HUES48 (cell line): Measurements from ENCODE around the gene KRTAP5-4.
"Not testable (repeated sequence)": the region's sequence is repeated elsewhere in the genome, so short reads cannot be mapped to it uniquely, and the experiment has no call there.

Source experiments
- H3K27ac ChIP-seq: one replicate; pipeline ENCODE4 v1.7.0; 2013; ENCODE audit warnings: low read depth, low read length, inconsistent platforms
- H3K27me3 ChIP-seq: 2 replicates; pipeline ENCODE4 v1.6.1; 2013; ENCODE audit warnings: mild to moderate bottlenecking, low read length; ENCODE audit not compliant: control insufficient read depth, insufficient read depth
- H3K36me3 ChIP-seq: 2 replicates; pipeline ENCODE4 v1.6.1; 2013; ENCODE audit warnings: low read length; ENCODE audit not compliant: control insufficient read depth, insufficient read depth
- H3K4me1 ChIP-seq: 2 replicates; pipeline ENCODE4 v1.6.1; 2013; ENCODE audit warnings: mild to moderate bottlenecking, low read length; ENCODE audit not compliant: control insufficient read depth, insufficient read depth
- H3K4me3 ChIP-seq: 2 replicates; pipeline ENCODE4 v1.5.1; 2013; ENCODE audit warnings: mild to moderate bottlenecking, low read depth, low read length
- H3K9ac ChIP-seq: 2 replicates; pipeline ENCODE4 v1.6.1; 2013; ENCODE audit warnings: mild to moderate bottlenecking, low read depth, low read length, moderate library complexity
- H3K9me3 ChIP-seq: 2 replicates; pipeline ENCODE4 v1.6.1; 2013; ENCODE audit warnings: low read length; ENCODE audit not compliant: control insufficient read depth, insufficient read depth

The KRTAP5-4 gene

DNA sequence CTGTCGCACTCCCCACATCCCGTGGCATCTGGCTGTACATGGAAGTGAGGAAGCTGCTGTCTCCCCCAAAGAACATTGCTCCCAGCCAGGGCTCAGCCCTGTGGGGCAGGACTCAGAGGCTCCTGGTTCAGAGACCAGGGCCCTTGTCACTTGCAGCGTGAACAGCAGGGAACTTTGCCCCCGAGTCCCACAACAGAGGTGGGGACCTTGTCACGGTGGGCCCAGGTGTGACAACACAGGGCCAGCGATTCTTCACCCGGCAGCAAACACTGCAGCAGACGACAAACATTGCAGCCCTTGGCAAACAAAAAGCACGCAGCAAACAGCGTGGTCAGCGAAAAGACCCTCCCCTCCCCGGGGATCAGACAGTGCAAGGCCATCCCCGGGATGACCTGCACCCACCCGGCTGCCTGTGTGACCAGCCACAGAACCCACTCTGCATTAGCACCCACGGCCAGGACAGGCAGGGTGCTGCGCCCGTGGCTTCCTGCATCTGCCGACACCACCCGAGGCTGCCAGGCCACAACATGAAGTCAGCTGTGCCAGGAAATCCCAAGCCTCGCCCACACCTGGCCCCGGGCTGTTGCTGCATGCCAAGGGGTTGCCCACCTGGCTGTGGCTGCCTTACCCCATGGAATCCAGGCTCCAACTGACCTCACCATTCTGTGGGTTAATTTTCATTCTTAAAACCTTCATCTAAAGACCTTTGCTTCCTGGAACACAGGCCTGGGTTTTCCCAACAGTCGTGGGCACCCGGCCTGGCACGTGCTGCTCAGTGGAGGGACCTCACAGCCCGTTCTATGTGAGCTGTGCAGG, 39.7 kb upstream of the KRTAP5-4 start:
- not testable (repeated sequence) for H3K9ac ChIP-seq, H3K4me1 ChIP-seq, H3K4me3 ChIP-seq, H3K36me3 ChIP-seq, H3K27me3 ChIP-seq, H3K27ac ChIP-seq, H3K9me3 ChIP-seq

- Histone ChIP-seq H3K9ac (no peak overlapping the region), H3K36me3 (no peaks in the 10 kb centered on the region), H3K27ac (no peak overlapping the region), H3K27me3 (no peaks in the 10 kb centered on the region), H3K9me3 (no peaks in the 10 kb centered on the region), H3K4me1 (no peaks in the 10 kb centered on the region), H3K4me3 (no peak overlapping the region)
Observed at GRCh38 chr11:1660111-1660867, 38.4 kb upstream of the KRTAP5-4 start.

- Histone ChIP-seq H3K27ac (no peak overlapping the region), H3K9me3 (no peaks in the 10 kb centered on the region), H3K36me3 (no peaks in the 10 kb centered on the region), H3K27me3 (no peaks in the 10 kb centered on the region), H3K4me3 (no peak overlapping the region), H3K9ac (no peak overlapping the region), H3K4me1 (no peaks in the 10 kb centered on the region)
Observed at GRCh38 chr11:1659506-1659905, 37.6 kb upstream of the KRTAP5-4 start.

DNA sequence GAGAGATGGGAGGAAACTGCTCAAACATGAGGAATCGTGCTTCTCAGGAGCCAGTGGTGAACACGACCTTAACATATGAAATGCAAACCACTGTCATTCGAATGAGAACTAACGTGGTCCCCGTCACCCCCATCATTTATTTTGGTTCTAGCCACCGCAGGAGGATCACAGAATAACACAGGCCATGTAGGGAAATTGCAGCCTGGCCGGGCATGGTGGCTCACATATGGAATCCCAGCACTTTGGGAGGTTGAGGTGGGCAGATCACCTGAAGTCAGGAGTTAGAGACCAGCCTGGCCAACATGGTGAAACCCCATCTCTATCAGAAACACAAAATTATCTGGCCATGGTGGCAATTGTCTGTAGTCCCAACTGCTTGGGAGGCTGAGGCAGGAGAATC, 34.7 kb upstream of the KRTAP5-4 start:
- no peaks in the 10 kb centered on the region for H3K27me3 ChIP-seq
- H3K9me3 ChIP-seq, result no peaks in the 10 kb centered on the region
- H3K4me3 ChIP-seq, result no peak overlapping the region
- H3K9ac ChIP-seq, result no peak overlapping the region
- no peaks in the 10 kb centered on the region for H3K36me3 ChIP-seq
- no peaks in the 10 kb centered on the region; the same call in 1 of the 2 replicates for H3K4me1 ChIP-seq
- H3K27ac ChIP-seq, result no peak overlapping the region

DNA sequence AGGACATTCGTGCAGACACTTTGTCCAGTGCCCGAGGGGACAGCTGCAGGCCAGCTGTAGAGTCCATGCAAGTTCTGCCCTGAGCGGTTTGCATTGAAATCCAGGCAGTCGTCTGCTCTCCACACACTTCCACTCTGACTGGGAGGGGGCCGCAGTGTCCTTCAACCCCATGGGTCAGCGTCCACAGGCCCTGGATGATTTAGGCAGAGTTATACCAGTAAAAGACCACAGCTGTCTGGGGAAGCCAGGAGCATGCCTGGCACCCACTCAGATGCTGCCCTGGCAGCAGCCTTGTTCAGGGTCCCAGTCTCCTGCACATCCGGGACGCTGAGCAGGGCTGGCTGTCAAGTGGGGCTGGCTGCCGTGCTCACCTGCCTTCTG, 34.1 kb upstream of the KRTAP5-4 start:
- Histone ChIP-seq H3K9me3 (no peaks in the 10 kb centered on the region), H3K4me3 (no peak overlapping the region), H3K27ac (no peak overlapping the region), H3K36me3 (no peaks in the 10 kb centered on the region), H3K9ac (no peak overlapping the region), H3K27me3 (no peaks in the 10 kb centered on the region), H3K4me1 (no peaks in the 10 kb centered on the region; the same call in 1 of the 2 replicates)

GRCh38 chr11:1655168-1656060, 33.5 kb upstream of the KRTAP5-4 start:
- Histone ChIP-seq H3K9me3 (no peaks in the 10 kb centered on the region), H3K9ac (no peak overlapping the region), H3K4me1 (no peaks in the 10 kb centered on the region; the same call in 1 of the 2 replicates), H3K27me3 (no peaks in the 10 kb centered on the region), H3K27ac (no peak overlapping the region), H3K36me3 (no peaks in the 10 kb centered on the region), H3K4me3 (no peak overlapping the region)

GRCh38 chr11:1654388-1655167, 32.6 kb upstream of the KRTAP5-4 start:
- Histone ChIP-seq H3K9ac (no peak overlapping the region), H3K4me3 (no peak overlapping the region), H3K27me3 (no peaks in the 10 kb centered on the region), H3K9me3 (no peaks in the 10 kb centered on the region), H3K4me1 (no peaks in the 10 kb centered on the region; the same call in 1 of the 2 replicates), H3K27ac (no peak overlapping the region), H3K36me3 (no peaks in the 10 kb centered on the region)

DNA sequence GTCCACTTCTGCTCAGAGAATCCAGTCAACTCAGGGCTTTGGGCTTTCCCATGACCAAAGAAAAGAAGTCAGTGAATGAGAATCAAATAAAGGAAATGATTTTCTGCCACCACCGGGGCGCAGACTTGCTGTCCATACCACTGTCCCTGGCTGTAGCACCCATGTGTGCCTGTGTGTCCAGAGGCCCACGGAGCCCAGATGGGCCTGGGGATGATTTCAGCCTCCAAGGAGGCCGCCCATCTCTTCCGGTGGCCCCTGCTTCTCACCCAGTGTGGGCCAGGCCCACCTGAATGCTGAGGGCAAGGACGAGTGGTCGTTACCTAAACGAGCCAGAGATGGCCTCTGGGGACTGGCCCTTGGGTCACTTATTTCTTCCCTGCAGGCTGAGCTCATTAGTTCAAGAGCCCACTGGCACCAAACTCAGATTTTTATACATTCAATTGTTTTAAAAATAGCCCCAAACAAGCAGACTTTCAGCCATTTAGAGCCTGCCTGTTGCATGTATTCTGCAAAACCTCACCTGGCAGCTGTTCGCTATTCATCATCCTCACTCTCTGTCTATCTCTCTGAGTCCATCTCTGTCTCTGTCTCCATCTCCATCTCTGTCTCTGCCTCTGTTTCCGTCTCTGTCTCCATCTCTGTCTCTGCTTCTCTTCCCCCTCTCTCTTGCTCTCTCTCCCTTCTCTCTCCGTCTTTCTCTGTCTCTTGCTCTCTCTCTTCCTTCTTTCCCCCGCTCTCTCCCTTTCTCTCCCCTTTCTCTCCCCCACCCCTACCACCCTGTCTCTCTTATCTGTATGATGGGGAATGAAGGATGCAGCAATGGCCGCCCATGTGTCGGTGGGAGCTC, 31.8 kb upstream of the KRTAP5-4 start:
- no peaks in the 10 kb centered on the region for H3K9me3 ChIP-seq
- H3K4me1 ChIP-seq, result no peaks in the 10 kb centered on the region; the same call in 1 of the 2 replicates
- no peak overlapping the region for H3K4me3 ChIP-seq
- H3K9ac ChIP-seq, result no peak overlapping the region
- no peaks in the 10 kb centered on the region for H3K27me3 ChIP-seq
- no peak overlapping the region for H3K27ac ChIP-seq
- H3K36me3 ChIP-seq, result no peaks in the 10 kb centered on the region

- Histone ChIP-seq H3K4me1 (no peaks in the 10 kb centered on the region; the same call in 1 of the 2 replicates), H3K9me3 (no peaks in the 10 kb centered on the region), H3K27me3 (no peaks in the 10 kb centered on the region), H3K9ac (no peak overlapping the region), H3K27ac (no peak overlapping the region), H3K36me3 (no peaks in the 10 kb centered on the region), H3K4me3 (peak overlapping the region; percentile 42; the same call in 1 of the 2 replicates)
Observed at GRCh38 chr11:1652771-1653540, 31.0 kb upstream of the KRTAP5-4 start.
